ENCODE data around the gene NTSR1. TPM values are rescaled to one million over a fixed set of nuclear protein-coding genes. Genes with fewer than 3 reads are reported as not detected.

The NTSR1 gene
- total and polyA plus RNA-seq, 2 donors (not counting 1 experiment from before 2014, with no cell fraction given): not detected

DNA sequence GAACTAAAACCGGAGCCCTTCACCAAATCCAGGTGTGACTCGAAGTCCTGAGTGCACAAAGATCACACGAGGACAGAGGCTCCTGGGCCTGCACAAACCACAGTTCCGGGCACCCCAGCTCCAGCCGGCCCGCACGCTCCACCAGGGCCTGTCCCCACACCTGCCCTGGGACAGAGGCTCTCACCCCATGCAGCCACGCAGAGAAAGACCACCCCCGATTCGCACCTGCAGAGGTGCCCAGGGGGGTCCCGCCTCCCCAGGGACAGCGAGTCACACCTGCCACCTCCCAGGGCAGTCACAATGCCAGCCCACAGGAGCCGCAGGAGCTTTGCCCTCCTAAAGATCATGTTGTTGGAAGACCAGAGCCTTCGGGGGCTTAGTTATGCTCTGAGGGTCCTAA lies 62.3 kb downstream of the NTSR1 start:
- H3K4me1 Mint-ChIP-seq: peaks cover 9% of the 10 kb centered on the region
- Histone ChIP-seq H4K20me1 (ENCODE audit: control insufficient read depth, insufficient read depth, low read length, poor library complexity, severe bottlenecking) (no peaks in the 10 kb centered on the region), H3K27ac (ENCODE audit: low read length in 2 of 2) (no peak overlapping the region), H3K4me3 (ENCODE audit: control extremely low read depth in 1 of 5, extremely low read depth in 1 of 5, insufficient read depth in 1 of 5, low read depth in 2 of 5, low read length in 4 of 5) (no peak overlapping the region), H3K4me1 (ENCODE audit: control insufficient read depth in 2 of 2, insufficient read depth in 2 of 2, low read length in 2 of 2) (peaks cover 4 to 12% of the 10 kb centered on the region in 2 donors), H3K36me3 (replicated peaks in 1 of 2; ENCODE audit: control extremely low read depth in 1 of 2, control insufficient read depth in 1 of 2, extremely low read depth in 1 of 2, insufficient read depth in 2 of 2, low read length in 1 of 2) (no peaks in the 10 kb centered on the region), H3K79me2 (ENCODE audit: control insufficient read depth, insufficient read depth, low read length) (no peaks in the 10 kb centered on the region), H3K9ac (ENCODE audit: low read length) (no peak overlapping the region), H3K27me3 (replicated peaks in 1 of 4; ENCODE audit: control extremely low read depth in 1 of 4, control insufficient read depth in 3 of 4, insufficient read depth in 4 of 4, low read length in 3 of 4) (no peaks in the 10 kb centered on the region), H3K4me2 (replicated peaks; ENCODE audit: low read depth, low read length, poor library complexity, severe bottlenecking) (no peak overlapping the region), H2AFZ (ENCODE audit: insufficient read depth, low read depth, low read length, poor library complexity, severe bottlenecking) (no peak overlapping the region), H3K9me3 (ENCODE audit: control extremely low read depth in 1 of 3, control insufficient read depth in 2 of 3, insufficient read depth in 1 of 3, low read length in 2 of 3) (peaks cover 0 to 3% (median 0%) of the 10 kb centered on the region in 3 donors)
- ATAC-seq (ENCODE audit: low read depth) (no peak), DNase-seq (no peak)
- TF ChIP-seq EZH2 (IDR thresholded peaks at IDR 0.05; ENCODE audit: borderline replicate concordance, insufficient read depth, low read depth, low read length, poor library complexity, severe bottlenecking): no peak
- TF ChIP-seq, protein P1, sequence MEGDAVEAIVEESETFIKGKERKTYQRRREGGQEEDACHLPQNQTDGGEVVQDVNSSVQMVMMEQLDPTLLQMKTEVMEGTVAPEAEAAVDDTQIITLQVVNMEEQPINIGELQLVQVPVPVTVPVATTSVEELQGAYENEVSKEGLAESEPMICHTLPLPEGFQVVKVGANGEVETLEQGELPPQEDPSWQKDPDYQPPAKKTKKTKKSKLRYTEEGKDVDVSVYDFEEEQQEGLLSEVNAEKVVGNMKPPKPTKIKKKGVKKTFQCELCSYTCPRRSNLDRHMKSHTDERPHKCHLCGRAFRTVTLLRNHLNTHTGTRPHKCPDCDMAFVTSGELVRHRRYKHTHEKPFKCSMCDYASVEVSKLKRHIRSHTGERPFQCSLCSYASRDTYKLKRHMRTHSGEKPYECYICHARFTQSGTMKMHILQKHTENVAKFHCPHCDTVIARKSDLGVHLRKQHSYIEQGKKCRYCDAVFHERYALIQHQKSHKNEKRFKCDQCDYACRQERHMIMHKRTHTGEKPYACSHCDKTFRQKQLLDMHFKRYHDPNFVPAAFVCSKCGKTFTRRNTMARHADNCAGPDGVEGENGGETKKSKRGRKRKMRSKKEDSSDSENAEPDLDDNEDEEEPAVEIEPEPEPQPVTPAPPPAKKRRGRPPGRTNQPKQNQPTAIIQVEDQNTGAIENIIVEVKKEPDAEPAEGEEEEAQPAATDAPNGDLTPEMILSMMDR (IDR thresholded peaks at IDR 0.05): no peak
- H3K9me3 Mint-ChIP-seq (ENCODE audit: insufficient read depth): no peaks in the 10 kb centered on the region
- H3K27me3 Mint-ChIP-seq: peaks cover 6% of the 10 kb centered on the region
- ChIA-PET POLR2A (no interaction called here), CTCF (no interaction called here)
- intact Hi-C loops (cut with micrococcal nuclease): no loop called here
- 67% methylated on average over 14 of the region's 14 CpGs for WGBS (ENCODE audit: insufficient coverage)
- H3K4me3 Mint-ChIP-seq: no peak overlapping the region
- H3K27ac Mint-ChIP-seq: no peak overlapping the region

DNA sequence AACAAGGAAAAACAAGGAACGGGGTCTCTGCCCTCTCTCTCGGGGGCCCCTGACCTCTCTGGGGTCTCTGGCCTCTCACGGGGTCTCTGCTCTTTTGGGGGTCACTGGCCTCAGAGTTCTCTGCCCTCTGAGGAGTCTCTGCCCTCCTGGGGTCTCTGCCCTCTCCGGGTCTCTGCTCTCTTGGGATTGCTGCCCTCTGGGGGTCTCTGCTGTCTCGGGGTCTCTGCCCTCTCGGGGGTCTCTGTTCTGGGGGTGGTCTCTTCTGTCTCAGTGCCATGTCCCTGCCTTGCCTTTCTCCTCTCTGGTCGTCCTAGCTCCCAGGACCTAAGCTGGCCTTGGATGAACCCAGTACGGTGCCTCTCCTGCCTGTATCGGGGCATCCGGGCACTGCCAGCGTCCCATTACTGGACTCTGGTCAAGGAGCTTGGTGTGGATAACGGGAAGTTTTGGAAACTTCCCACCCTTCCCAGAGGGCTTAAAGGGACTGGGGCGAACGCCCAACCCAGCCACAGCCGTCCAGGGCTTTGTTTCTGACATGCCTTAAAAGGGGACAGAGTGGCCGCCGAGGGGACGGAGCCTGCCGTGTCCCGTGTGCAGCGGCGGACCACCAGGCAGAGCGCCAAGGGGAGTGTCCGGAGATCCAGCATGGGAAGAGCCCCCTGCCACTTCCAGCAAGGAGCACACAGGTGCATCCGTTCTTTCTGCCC lies 62.9 kb downstream of the NTSR1 start:
- Histone ChIP-seq H3K27me3 (replicated peaks in 1 of 4; ENCODE audit: control extremely low read depth in 1 of 4, control insufficient read depth in 3 of 4, insufficient read depth in 4 of 4, low read length in 3 of 4) (no peaks in the 10 kb centered on the region), H3K4me2 (replicated peaks; ENCODE audit: low read depth, low read length, poor library complexity, severe bottlenecking) (no peak overlapping the region), H3K4me3 (ENCODE audit: control extremely low read depth in 1 of 5, extremely low read depth in 1 of 5, insufficient read depth in 1 of 5, low read depth in 2 of 5, low read length in 4 of 5) (no peak overlapping the region), H4K20me1 (ENCODE audit: control insufficient read depth, insufficient read depth, low read length, poor library complexity, severe bottlenecking) (no peaks in the 10 kb centered on the region), H3K4me1 (ENCODE audit: control insufficient read depth in 2 of 2, insufficient read depth in 2 of 2, low read length in 2 of 2) (peaks cover 10 to 18% of the 10 kb centered on the region in 2 donors), H2AFZ (ENCODE audit: insufficient read depth, low read depth, low read length, poor library complexity, severe bottlenecking) (no peak overlapping the region), H3K79me2 (ENCODE audit: control insufficient read depth, insufficient read depth, low read length) (no peaks in the 10 kb centered on the region), H3K36me3 (replicated peaks in 1 of 2; ENCODE audit: control extremely low read depth in 1 of 2, control insufficient read depth in 1 of 2, extremely low read depth in 1 of 2, insufficient read depth in 2 of 2, low read length in 1 of 2) (no peaks in the 10 kb centered on the region), H3K9me3 (ENCODE audit: control extremely low read depth in 1 of 3, control insufficient read depth in 2 of 3, insufficient read depth in 1 of 3, low read length in 2 of 3) (peaks cover 0 to 9% (median 0%) of the 10 kb centered on the region in 3 donors), H3K27ac (ENCODE audit: low read length in 2 of 2) (no peak overlapping the region), H3K9ac (ENCODE audit: low read length) (no peak overlapping the region)
- DNase-seq (no peak), ATAC-seq (ENCODE audit: low read depth) (no peak)
- intact Hi-C loops (cut with micrococcal nuclease): no loop called here
- TF ChIP-seq, protein P1 (IDR thresholded peaks at IDR 0.05): no peak
- POLR2A ChIA-PET: no interaction called here
- Mint-ChIP-seq H3K4me3 (no peak overlapping the region), H3K4me1 (peaks cover 14% of the 10 kb centered on the region), H3K9me3 (ENCODE audit: insufficient read depth) (no peaks in the 10 kb centered on the region), H3K27me3 (peaks cover 6% of the 10 kb centered on the region), H3K27ac (no peak overlapping the region)
- CTCF ChIA-PET: no interaction called here
- 91% methylated on average over 20 of the region's 25 CpGs for whole genome bisulfite sequencing (ENCODE audit: insufficient coverage)

Data from B cell (primary cell).